Neutrophil (primary cell): ENCODE results near the gene ARRDC4.
"Not testable (repeated sequence)": the region's sequence is repeated elsewhere in the genome, so short reads cannot be mapped to it uniquely, and the experiment has no call there.

Source experiments
- H3K27ac ChIP-seq: fragments of 200-600 bp; sonication (generic); 2 replicates; pipeline ENCODE4 v1.5.1; 2016; ENCODE audit warnings: mild to moderate bottlenecking, moderate library complexity
- H3K27me3 ChIP-seq: fragments of 200-600 bp; sonication (generic); 2 replicates; pipeline ENCODE4 v1.6.0; 2016; ENCODE audit warnings: mild to moderate bottlenecking
- H3K36me3 ChIP-seq: fragments of 200-600 bp; sonication (generic); 2 replicates; pipeline ENCODE4 v1.5.1; 2017
- H3K4me1 ChIP-seq, 2 experiments: fragments of 200-600 bp in 1 of 2; sonication (generic) in 1 of 2; 1 replicate in 1 of 2; 2 replicates in 1 of 2; pipeline versions ENCODE4 v1.5.1 to v1.6.1; 2013 to 2016; ENCODE audit warnings: low read depth in 1 of 2, low read length in 1 of 2, mild to moderate bottlenecking in 1 of 2, moderate library complexity in 1 of 2; ENCODE audit not compliant: control insufficient read depth in 1 of 2, insufficient read depth in 1 of 2
- H3K4me3 ChIP-seq, 2 experiments: fragments of 200-600 bp in 1 of 2; sonication (generic) in 1 of 2; 1 replicate in 1 of 2; 2 replicates in 1 of 2; pipeline ENCODE4 v1.5.1; 2013 to 2016; ENCODE audit warnings: low read depth in 1 of 2, low read length in 1 of 2, mild to moderate bottlenecking in 1 of 2, moderate library complexity in 1 of 2
- H3K9me3 ChIP-seq: fragments of 200-600 bp; sonication (generic); 2 replicates; pipeline ENCODE4 v1.5.1; 2016
- TF ChIP-seq, protein P1 (sequence below): fragments of 200-600 bp; sonication (generic); IDR thresholded peaks from 2 replicates; pipeline ENCODE4 v1.5.1; 2016; ENCODE audit warnings: antibody characterized with exemption

The ARRDC4 gene

GRCh38 chr15:97981758-97982157, 21.3 kb downstream of the ARRDC4 start:
- Histone ChIP-seq H3K36me3 (no peaks in the 10 kb centered on the region), H3K4me1 (no peaks in the 10 kb centered on the region), H3K9me3 (no peaks in the 10 kb centered on the region), H3K27ac (no peak overlapping the region), H3K4me3 (no peak overlapping the region), H3K27me3 (no peaks in the 10 kb centered on the region)
- TF ChIP-seq, protein P1, sequence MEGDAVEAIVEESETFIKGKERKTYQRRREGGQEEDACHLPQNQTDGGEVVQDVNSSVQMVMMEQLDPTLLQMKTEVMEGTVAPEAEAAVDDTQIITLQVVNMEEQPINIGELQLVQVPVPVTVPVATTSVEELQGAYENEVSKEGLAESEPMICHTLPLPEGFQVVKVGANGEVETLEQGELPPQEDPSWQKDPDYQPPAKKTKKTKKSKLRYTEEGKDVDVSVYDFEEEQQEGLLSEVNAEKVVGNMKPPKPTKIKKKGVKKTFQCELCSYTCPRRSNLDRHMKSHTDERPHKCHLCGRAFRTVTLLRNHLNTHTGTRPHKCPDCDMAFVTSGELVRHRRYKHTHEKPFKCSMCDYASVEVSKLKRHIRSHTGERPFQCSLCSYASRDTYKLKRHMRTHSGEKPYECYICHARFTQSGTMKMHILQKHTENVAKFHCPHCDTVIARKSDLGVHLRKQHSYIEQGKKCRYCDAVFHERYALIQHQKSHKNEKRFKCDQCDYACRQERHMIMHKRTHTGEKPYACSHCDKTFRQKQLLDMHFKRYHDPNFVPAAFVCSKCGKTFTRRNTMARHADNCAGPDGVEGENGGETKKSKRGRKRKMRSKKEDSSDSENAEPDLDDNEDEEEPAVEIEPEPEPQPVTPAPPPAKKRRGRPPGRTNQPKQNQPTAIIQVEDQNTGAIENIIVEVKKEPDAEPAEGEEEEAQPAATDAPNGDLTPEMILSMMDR: no peak

GRCh38 chr15:97984157-97984556, 23.7 kb downstream of the ARRDC4 start:
- Histone ChIP-seq H3K27ac (no peak overlapping the region), H3K27me3 (no peaks in the 10 kb centered on the region), H3K4me3 (no peak overlapping the region), H3K9me3 (no peaks in the 10 kb centered on the region), H3K36me3 (no peaks in the 10 kb centered on the region), H3K4me1 (no peaks in the 10 kb centered on the region)
- TF ChIP-seq, protein P1: no peak

DNA sequence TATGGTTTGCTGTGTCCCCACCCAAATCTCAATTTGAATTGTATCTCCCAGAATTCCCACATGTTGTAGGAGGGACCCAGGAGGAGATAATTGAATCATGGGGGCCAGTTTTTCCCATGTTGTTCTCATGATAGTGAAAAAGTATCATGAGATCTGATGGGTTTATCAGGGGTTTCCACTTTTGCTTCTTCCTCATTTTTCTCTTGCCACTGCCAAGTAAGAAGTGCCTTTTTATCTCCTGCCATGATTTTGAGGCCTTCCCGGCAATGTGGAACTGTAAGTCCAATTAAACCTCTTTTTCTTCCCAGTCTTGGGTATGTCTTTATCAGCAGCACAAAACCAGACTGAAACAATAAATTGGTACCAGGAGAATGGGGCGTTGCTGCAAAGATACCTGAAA, 25.5 kb downstream of the ARRDC4 start:
- not testable (repeated sequence) for H3K9me3 ChIP-seq, H3K27ac ChIP-seq, H3K4me1 ChIP-seq, H3K36me3 ChIP-seq, H3K4me3 ChIP-seq, H3K27me3 ChIP-seq

DNA sequence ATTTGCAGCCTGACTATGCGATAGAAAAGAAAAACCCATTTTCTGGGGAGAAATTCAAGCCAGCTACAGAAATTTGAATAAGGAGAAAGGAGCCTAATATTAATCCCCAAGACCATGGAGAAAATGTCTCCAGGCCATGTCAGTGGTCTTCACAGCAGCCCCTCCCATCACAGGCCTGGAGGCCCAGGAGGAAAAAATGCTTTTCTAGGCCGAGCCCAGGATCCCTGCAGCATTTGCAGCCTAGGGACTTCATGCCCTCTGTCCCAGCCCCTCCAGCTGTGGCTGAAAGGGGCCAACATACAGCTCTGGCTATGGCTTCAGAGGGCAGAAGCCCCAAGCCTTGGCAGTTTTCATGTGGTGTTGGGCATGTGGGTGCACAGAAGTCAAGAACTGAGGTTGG, 26.3 kb downstream of the ARRDC4 start:
- TF ChIP-seq, protein P1: no peak
- Histone ChIP-seq H3K36me3 (no peaks in the 10 kb centered on the region), H3K9me3 (no peaks in the 10 kb centered on the region), H3K4me1 (no peaks in the 10 kb centered on the region), H3K4me3 (no peak overlapping the region), H3K27me3 (no peaks in the 10 kb centered on the region), H3K27ac (no peak overlapping the region)

GRCh38 chr15:97989299-97989698, 28.8 kb downstream of the ARRDC4 start:
- TF ChIP-seq, protein P1: no peak
- no peak overlapping the region for H3K27ac ChIP-seq
- H3K36me3 ChIP-seq: no peaks in the 10 kb centered on the region
- no peaks in the 10 kb centered on the region for H3K27me3 ChIP-seq
- no peaks in the 10 kb centered on the region for H3K9me3 ChIP-seq
- no peaks in the 10 kb centered on the region for H3K4me1 ChIP-seq
- H3K4me3 ChIP-seq: no peak overlapping the region

- TF ChIP-seq, protein P1: no peak
- no peak overlapping the region for H3K27ac ChIP-seq
- H3K4me3 ChIP-seq: no peak overlapping the region
- no peaks in the 10 kb centered on the region for H3K36me3 ChIP-seq
- H3K27me3 ChIP-seq: no peaks in the 10 kb centered on the region
- no peaks in the 10 kb centered on the region for H3K4me1 ChIP-seq
- H3K9me3 ChIP-seq: no peaks in the 10 kb centered on the region
Observed at GRCh38 chr15:97991972-97992541, 31.6 kb downstream of the ARRDC4 start.
